ENCODE measurements around the gene BRSK1. TPM values are rescaled to one million over a fixed set of nuclear protein-coding genes. Genes with fewer than 3 reads are reported as not detected.

The BRSK1 gene
- total and polyA plus RNA-seq, 9 donors = 1.9 to 11.3 (median 4.8) TPM

DNA sequence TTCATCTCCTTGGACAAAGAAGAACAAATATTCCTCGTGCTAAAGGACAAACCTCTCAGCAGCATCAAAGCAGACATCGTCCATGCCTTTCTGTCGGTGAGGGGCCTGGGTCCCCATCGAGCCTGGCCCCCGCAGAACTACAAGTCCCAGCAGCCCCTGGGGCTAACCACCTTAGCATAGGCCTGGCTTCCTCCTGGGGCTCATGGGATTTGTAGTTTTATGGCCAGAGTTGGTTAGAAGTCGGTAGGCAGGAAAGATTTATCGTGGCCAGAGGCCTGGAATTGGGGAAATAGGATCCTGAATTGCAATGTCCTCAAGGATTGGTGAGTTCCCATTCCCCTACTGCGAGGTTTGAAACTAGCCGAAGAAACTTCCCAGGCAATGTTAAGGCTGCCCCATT is 21.7 kb downstream of the BRSK1 start:
- Histone ChIP-seq H3K36me3 (no peaks in the 10 kb centered on the region), H3K4me1 (ENCODE audit: insufficient read depth) (peaks cover 1% of the 10 kb centered on the region), H3K9me3 (no peaks in the 10 kb centered on the region), H3K27ac (no peak overlapping the region), H3K27me3 (no peaks in the 10 kb centered on the region), H3K4me3 (no peak overlapping the region)
- 73 to 78% (median 73%) methylated on average over 9 of the region's 9 CpGs for WGBS, 3 donors
- intact Hi-C loops (cut with DNase I) = loop anchor here in 2 of 4 donors (10.0 kb wide), 2 partner anchors 79 to 199 kb away; partner anchors contain the start of genes RPL28 (in 1 of the 2) and TMEM238 (in 1 of the 2)
- peak; percentile 36 to 60 (median 51) for DNase-seq
- no peak for TF ChIP-seq POLR2A (IDR thresholded peaks at IDR 0.05)
- TF ChIP-seq EP300 (IDR thresholded peaks at IDR 0.05) = no peak
- TF ChIP-seq, protein P1, sequence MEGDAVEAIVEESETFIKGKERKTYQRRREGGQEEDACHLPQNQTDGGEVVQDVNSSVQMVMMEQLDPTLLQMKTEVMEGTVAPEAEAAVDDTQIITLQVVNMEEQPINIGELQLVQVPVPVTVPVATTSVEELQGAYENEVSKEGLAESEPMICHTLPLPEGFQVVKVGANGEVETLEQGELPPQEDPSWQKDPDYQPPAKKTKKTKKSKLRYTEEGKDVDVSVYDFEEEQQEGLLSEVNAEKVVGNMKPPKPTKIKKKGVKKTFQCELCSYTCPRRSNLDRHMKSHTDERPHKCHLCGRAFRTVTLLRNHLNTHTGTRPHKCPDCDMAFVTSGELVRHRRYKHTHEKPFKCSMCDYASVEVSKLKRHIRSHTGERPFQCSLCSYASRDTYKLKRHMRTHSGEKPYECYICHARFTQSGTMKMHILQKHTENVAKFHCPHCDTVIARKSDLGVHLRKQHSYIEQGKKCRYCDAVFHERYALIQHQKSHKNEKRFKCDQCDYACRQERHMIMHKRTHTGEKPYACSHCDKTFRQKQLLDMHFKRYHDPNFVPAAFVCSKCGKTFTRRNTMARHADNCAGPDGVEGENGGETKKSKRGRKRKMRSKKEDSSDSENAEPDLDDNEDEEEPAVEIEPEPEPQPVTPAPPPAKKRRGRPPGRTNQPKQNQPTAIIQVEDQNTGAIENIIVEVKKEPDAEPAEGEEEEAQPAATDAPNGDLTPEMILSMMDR (IDR thresholded peaks at IDR 0.05) = no peak

DNA sequence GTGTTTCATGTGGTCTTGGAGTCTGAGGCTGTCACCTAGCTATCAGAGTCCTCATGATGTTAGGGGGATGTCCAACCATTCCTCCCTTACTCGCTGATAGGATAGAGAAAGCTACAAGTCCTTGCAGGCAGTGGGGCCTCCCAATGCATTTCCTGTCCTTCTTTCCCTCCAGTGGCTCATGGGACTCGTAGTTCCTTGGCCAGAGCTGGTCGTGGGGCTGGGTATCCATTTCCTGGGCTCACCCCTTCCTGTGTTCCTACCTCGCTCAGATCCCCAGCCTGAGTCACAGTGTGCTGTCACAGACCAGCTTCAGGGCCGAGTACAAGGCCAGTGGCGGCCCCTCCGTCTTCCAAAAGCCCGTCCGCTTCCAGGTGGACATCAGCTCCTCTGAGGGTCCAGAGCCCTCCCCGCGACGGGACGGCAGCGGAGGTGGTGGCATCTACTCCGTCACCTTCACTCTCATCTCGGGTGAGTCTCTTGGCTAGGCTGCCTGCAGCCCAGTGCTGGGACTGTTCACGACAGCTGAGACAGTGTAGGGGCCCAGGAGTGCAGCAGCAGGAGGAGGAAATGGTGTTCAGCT is 22.3 kb downstream of the BRSK1 start:
- no peak overlapping the region for H3K4me3 ChIP-seq
- TF ChIP-seq, protein P1 (IDR thresholded peaks at IDR 0.05) = no peak
- TF ChIP-seq POLR2A (IDR thresholded peaks at IDR 0.05) = no peak
- no peak for TF ChIP-seq EP300 (IDR thresholded peaks at IDR 0.05)
- H3K9me3 ChIP-seq = no peaks in the 10 kb centered on the region
- no peaks in the 10 kb centered on the region for H3K27me3 ChIP-seq
- H3K36me3 ChIP-seq = no peaks in the 10 kb centered on the region
- peaks cover 1% of the 10 kb centered on the region for H3K4me1 ChIP-seq (ENCODE audit: insufficient read depth)
- WGBS, 3 donors = 89 to 92% (median 89%) methylated on average over 17 of the region's 17 CpGs
- DNase-seq = no peak
- intact Hi-C loops (cut with DNase I) = loop anchor here in 2 of 4 donors (10.0 kb wide), 2 partner anchors 79 to 199 kb away; partner anchors contain the start of genes RPL28 (in 1 of the 2) and TMEM238 (in 1 of the 2)
- H3K27ac ChIP-seq = no peak overlapping the region

- Histone ChIP-seq H3K27me3 (no peaks in the 10 kb centered on the region), H3K4me3 (no peak overlapping the region), H3K9me3 (no peaks in the 10 kb centered on the region), H3K27ac (no peak overlapping the region), H3K36me3 (no peaks in the 10 kb centered on the region), H3K4me1 (ENCODE audit: insufficient read depth) (no peaks in the 10 kb centered on the region)
- intact Hi-C loops (cut with DNase I) = loop anchor here in 2 of 4 donors (10.0 kb wide), 2 partner anchors 78 to 198 kb away; partner anchors contain the start of genes RPL28 (in 1 of the 2) and TMEM238 (in 1 of the 2)
- TF ChIP-seq, protein P1 (IDR thresholded peaks at IDR 0.05) = no peak
- no peak for TF ChIP-seq POLR2A (IDR thresholded peaks at IDR 0.05)
- no peak for TF ChIP-seq EP300 (IDR thresholded peaks at IDR 0.05)
- DNase-seq = no peak
- WGBS, 3 donors = 78 to 87% (median 83%) methylated on average over 3 of the region's 3 CpGs
Measured at GRCh38 chr19:55306712-55307111, 22.9 kb downstream of the BRSK1 start.

DNA sequence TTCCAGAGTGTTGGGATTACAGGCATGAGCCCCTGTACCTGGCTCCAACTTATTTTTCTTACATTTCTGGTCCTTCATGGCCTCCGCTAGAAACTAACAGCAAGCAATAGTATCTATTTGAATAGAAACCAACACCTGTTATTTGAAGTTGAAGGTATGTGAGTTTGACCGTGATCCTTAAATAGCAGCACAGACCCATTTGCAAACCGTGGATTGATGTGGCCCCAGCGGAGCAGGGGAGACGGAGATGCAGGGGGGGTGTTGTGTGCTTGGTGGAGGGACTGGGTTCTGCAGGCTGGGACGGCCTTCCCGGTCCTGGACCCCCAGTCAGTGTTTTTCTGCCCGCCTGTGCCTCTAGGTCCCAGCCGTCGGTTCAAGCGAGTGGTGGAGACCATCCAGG is 24.5 kb downstream of the BRSK1 start:
- TF ChIP-seq EP300 (IDR thresholded peaks at IDR 0.05) = no peak
- TF ChIP-seq, protein P1 (IDR thresholded peaks at IDR 0.05) = no peak
- TF ChIP-seq POLR2A (IDR thresholded peaks at IDR 0.05) = no peak
- Histone ChIP-seq H3K36me3 (no peaks in the 10 kb centered on the region), H3K4me3 (no peak overlapping the region), H3K27me3 (no peaks in the 10 kb centered on the region), H3K27ac (no peak overlapping the region), H3K4me1 (ENCODE audit: insufficient read depth) (peaks cover 4% of the 10 kb centered on the region), H3K9me3 (no peaks in the 10 kb centered on the region)
- intact Hi-C loops (cut with DNase I) = loop anchor here in 2 of 4 donors (10.0 kb wide), 2 partner anchors 77 to 197 kb away; partner anchors contain the start of genes RPL28 (in 1 of the 2) and TMEM238 (in 1 of the 2)
- DNase-seq = no peak
- 90 to 93% (median 92%) methylated on average over 10 to 11 of the region's 11 CpGs for WGBS, 3 donors
